GM18508 (cell line): ENCODE results near the gene CDH20.
"Not testable (repeated sequence)": the region's sequence is repeated elsewhere in the genome, so short reads cannot be mapped to it uniquely, and the experiment has no call there.

ENCODE experiments used
- ATAC-seq: cut with Tn5 transposase; IDR thresholded peaks from one replicate; pipeline ENCODE4 v1.9.1; 2021; ENCODE audit warnings: moderate number of reproducible peaks; ENCODE audit not compliant: insufficient read depth, unreplicated experiment

CDH20 gene

DNA sequence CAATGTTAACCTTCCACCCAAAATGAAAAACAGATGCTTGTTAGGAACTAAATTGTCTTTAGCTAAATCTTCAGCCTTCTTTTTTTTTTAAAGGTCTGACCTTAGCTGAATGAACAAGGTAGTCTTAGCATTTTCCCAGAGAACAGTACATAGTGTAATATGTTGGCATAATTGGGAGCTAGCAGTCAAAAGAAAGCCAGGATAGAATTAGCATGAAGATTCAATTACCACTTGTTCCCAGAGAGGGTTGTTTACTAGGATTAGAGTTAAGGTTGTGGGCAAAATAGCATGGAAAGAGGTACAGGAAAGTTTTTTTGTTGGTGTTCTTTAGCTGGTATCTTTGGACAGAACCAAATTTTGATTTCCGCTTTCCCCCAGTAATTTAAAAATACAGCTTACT lies 6.9 kb downstream of the CDH20 start:
- no peak for ATAC-seq

DNA sequence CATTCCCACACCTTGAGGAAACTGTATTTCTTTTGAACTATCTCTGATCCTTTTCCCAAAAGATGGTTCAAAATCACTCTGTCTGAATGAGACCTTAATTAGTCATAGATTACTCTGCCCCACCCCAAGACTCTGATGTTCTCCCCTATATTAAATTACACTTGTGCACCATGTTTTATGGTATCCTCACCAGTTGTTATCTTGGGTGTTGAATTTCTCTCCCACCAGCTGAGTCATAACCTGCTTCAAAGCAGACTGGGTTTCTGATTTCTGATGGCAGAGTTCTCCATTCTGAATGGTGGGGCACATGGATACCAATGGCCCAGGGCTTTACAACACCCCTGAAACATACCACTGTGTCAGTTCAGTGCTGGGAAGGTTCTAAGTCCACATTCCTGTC lies 15.0 kb downstream of the CDH20 start:
- no peak for ATAC-seq

DNA sequence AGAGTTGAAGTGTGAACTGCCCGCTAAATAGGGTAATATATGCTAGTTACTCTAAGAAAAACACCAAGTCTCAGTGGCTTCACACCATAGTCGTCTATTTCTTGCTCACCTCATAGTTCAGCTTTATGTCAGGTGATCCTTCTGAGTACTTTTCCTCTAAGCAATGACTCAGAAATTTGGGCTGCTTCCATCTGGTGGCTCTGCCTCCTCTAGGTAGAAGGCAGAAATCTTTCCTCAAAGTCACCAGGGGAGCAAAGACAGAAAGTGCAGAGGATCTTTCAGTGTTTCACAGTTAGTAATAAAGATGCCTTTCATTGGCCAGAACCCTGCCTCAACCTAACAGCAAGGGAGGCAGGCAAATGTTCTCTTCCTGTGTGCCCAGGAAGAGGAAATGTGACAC lies 17.3 kb downstream of the CDH20 start:
- ATAC-seq = no peak

DNA sequence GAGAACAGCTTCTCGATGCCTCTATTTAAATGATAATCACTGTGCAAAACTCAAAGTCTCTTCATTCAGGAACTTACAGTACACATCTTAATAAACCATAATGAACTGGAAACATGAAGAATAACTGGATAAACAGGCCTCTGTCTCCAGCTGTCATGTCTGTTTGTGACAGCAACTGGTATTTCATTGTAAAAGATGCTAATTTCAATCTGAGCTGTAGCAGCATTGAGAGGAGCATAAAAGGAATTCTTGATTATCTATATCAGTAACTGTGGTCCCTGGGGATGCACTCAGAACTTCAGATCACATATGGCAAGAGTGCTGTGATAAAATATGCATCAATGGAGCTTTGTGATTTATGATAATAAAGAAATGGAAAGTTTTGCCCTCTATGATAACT lies 18.8 kb downstream of the CDH20 start:
- ATAC-seq = no peak

- ATAC-seq = no peak
Observed at GRCh38 chr18:61352611-61353010, 19.4 kb downstream of the CDH20 start.

DNA sequence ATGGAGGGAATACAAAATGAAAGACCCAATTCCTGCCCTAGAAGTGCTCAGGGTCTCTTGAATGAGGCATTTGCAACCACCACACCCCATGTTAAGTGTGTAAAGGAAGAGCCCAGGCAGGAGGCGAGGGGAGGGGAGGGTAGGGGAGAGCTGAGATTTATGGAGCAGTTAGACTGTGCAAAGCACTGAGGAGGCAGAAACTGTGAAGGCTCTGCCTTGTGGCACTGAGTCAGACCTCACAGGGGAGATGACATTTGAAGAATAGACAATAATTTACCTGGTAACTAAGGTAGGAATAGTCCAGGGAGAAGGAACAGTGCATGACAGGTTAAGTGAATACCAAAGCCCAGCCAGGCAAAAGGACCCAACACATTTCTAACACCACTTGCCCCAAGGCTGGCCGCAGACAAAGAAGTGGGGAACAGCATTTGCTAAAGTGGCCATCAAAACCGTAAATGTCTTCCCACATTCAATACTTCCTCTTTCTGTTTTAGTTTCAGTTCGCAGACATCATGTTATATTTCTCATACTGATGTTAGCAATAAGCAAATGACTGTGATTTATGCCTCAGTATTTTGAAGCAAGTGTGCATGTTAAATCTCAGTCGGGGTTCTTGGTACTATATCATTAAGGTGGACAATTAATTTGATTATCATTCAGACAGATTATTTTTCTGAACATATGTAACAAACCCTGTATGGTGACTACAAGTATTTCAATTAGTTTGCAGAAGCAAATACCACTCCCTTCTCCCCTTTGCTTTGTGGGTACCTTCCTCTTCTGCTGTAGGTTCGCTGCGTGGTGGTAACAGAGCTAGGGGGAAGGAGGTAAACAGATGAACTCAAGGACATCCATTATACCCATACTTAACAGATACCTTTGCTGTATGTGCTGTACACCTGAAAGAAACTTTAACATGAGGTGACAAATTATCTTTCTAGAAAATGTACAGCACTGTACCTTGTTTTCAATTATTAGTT lies 27.5 kb downstream of the CDH20 start:
- peak; percentile 98 for ATAC-seq

GRCh38 chr18:61362511-61362910 lies 29.3 kb downstream of the CDH20 start:
- no peak for ATAC-seq

DNA sequence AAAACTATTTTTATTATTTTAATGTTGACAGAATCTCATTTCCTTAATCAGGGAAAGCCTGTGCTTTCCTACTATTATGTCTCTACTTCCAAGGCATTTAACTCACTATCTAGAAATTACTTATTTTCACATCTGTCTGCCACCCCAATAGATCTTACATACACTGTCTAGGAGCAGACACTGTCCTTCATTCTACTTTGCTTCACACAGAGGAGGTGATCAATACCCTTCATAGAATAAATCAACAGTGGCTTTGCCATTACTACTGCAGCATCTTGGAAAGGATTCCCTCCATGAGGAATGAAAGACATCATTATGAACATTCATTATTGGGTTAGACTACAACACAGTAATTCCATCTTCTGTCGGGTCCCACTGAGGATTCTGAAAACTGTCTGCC lies 31.7 kb downstream of the CDH20 start:
- no peak for ATAC-seq

DNA sequence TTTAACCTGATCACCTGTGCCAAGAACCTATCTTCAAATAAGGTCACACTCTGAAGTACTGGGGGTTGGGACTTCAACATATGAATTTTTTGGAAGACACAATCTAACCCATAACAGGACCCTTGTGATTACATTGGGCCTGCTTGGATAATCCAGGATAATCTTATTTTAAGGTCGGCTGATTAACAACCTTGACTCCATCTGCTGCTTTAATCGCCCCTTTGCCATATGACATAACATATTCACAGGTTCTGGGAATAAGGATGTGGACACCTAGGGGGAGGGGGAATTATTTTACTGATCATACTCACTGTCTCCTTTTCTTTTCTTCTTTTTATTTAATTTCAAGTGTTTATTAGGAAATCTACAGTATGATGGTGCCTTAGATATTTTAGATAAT lies 34.8 kb downstream of the CDH20 start:
- ATAC-seq = no peak

DNA sequence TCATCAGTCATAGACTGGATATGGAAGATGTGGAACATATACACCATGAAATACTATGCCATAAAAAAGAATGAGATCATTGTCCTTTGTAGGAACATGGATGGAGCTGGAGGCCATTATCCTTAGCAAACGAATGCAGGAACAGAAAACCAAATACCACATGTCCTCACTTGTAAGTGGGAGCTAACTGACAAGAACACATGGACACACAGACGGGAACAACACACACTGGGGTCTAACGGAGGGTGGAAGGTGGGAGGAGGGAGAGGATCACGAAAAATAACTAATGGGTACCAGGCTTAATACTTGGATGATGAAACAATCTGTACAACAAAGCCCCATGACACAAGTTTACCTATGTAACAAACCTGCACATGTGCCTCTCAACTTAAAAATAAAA lies 36.4 kb downstream of the CDH20 start:
- ATAC-seq = not testable (repeated sequence)

- ATAC-seq = no peak
Observed at GRCh38 chr18:61371111-61371510, 37.9 kb downstream of the CDH20 start.

DNA sequence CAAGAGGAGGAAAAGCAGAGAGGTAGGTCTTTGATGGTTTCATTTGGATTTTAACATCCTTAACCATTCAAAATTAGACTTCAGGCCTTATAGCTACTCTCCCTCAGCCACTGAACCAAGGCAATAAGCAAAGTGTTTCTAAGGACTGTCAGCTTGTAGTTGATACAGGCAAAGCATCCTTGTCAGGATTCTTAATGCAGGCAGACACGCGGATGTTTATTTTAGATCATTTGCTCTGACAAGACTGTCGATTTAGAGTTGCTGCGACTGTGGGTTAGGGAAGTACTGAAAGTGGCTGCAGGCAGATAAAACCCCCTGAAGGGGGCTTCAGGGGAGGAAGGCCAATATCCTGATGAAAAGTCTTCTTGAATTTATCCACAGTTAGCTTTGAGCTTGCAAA lies 46.6 kb downstream of the CDH20 start:
- ATAC-seq = no peak

- no peak for ATAC-seq
Observed at GRCh38 chr18:61388010-61388409, 54.8 kb downstream of the CDH20 start.

GRCh38 chr18:61394983-61395382 lies 61.8 kb downstream of the CDH20 start:
- no peak for ATAC-seq

DNA sequence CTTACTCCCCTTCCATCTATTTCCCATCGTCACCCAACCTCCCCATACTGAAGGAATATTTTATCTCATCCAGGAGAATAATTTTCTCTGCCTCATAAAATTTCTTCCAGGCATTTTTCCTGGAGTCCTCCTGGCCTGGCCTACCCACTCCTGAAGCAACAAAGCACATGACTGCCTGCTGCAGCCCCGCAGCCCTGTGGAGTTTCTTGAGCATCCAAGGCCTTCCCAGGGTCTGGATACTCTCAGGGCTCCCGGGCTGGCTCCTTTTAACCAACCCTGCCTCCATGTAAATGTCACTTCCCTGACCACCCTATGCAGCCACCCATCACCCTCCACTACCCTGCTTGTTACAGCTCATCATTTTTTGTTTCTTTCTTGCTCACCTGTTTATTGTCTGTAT lies 64.0 kb downstream of the CDH20 start:
- no peak for ATAC-seq

DNA sequence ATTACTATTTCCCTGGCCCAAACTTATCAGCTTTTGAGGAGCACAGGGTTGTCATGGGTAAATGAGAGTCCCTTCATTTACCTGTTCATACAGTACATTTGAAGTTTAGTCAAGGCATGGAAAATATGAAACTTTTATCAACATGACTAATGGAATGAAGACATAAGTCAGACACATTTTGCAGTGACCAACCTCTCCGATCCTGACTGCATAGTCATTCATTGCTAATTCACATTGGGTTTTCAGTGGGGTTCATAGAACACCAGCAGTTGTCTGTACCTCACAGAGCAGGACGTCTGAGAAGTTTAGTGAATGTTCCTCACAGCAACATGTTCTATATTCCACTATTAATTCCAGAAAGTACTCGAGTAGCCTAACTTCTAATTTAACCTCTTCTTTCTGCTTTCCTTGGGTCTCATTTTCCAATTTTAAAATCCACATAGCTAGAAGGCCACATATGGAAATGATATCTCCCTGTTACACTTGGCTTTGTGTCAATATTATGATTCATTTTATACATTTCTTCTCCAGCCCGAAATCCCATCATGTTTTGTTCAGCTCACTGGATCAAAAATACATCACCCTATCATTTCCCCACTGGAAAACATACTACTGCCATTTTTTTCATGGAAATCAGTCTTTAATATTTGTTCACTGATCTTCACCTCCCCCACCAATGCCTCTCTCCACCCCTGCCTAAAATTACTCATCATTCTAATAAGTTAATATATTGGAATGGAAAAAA lies 65.9 kb downstream of the CDH20 start:
- ATAC-seq = no peak

- no peak for ATAC-seq
Observed at GRCh38 chr18:61400016-61400635, 66.9 kb downstream of the CDH20 start.

DNA sequence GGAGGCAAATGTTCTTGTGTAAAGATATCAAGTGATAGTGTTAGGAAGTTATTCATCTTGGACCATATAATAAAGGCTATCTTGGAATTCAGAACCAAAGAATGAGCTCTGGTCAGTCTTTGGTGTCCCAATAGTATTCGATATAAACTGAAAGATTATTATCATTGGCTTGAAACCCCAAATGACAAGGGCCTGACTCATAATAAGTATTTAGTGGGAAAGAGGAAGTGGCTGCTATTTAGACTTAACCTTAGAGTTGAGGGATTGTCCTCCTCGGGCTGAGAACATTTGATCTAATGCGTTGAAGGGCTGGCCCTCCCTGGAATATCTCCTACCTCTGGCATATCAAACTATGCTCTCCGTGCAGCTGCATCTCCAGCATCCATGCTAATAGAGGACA lies 67.5 kb downstream of the CDH20 start:
- ATAC-seq = no peak

GRCh38 chr18:61402726-61403125 lies 69.5 kb downstream of the CDH20 start:
- no peak for ATAC-seq

GRCh38 chr18:61413396-61413795 lies 80.2 kb downstream of the CDH20 start:
- no peak for ATAC-seq

DNA sequence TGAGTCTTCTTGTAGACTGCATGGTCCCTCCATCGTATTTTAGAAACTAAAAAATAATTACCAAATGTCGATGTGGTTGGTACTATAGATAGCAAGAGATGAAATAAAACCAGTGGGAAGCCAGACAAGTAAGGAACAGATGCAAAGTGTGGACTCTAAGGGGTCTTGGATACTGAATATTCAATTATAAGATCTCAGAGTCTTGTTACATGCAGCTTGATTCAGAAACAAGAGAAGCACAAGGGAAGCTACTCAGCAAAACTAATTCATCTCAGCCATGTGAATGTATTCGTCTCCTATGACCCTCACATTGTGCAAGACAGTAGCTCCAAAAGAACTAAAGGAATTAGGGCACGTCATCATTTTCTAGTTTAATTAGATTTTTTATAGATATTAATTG lies 80.9 kb downstream of the CDH20 start:
- no peak for ATAC-seq
